Endothelial cell of umbilical vein (primary cell): Measurements from ENCODE around the gene NEK7. TPM values are rescaled to one million over a fixed set of nuclear protein-coding genes. Genes with fewer than 3 reads are reported as not detected.

Experiments used
- BruUV-seq: library from RNA; stranded (reverse); fragments of 400-500 nt; replicated peaks from 2 replicates; lab custom pipeline; 2021; lab: Mats Ljungman, UMichigan
- CTCF ChIA-PET: fragments of 300-600, 350-600 bp; sonication (Branson Sonifier 250); formaldehyde crosslinking; loops from one replicate; lab custom pipeline; 2021; ENCODE audit warnings: antibody characterized with exemption, inconsistent platforms; lab: Charles Lee
- POLR2A ChIA-PET: fragments of 300-600, 350-600 bp; sonication (Branson Sonifier 250); formaldehyde crosslinking; loops from one replicate; lab custom pipeline; 2021; ENCODE audit warnings: antibody characterized with exemption, inconsistent platforms; lab: Charles Lee
- DNase-seq: peaks from one replicate; pipeline ENCODE4 v3.0.0-alpha.2; 2011; ENCODE audit warnings: low read depth, low spot score
- FAIRE-seq: peaks from 2 replicates; lab custom pipeline; 2011; peaks lifted over from hg19 to GRCh38; lab: Jason Lieb, UNC
- H2AFZ ChIP-seq: 2 replicates; pipeline ENCODE4 v1.6.0; 2012; ENCODE audit warnings: low read depth, low read length, control low read depth, inconsistent platforms
- H3K27ac ChIP-seq: 2 replicates; pipeline ENCODE4 v1.5.1; 2011; ENCODE audit warnings: low read depth, mild to moderate bottlenecking, control low read depth, low read length, moderate library complexity; ENCODE audit not compliant: insufficient read depth
- H3K27me3 ChIP-seq, 2 experiments: 2 replicates each; pipeline versions ENCODE4 v1.6.0 to v1.6.1; 2011; ENCODE audit warnings: low read length in 2 of 2, mixed read lengths in 1 of 2; ENCODE audit not compliant: control insufficient read depth in 2 of 2, insufficient read depth in 2 of 2
- H3K36me3 ChIP-seq, 2 experiments: 2 replicates in 1 of 2; 3 replicates in 1 of 2; pipeline ENCODE4 v1.5.1; 2011; ENCODE audit warnings: low read length in 2 of 2, mild to moderate bottlenecking in 1 of 2, moderate library complexity in 1 of 2; ENCODE audit not compliant: control insufficient read depth in 2 of 2, insufficient read depth in 2 of 2; ENCODE audit errors: extremely low read depth in 1 of 2
- H3K4me1 ChIP-seq: 3 replicates; pipeline ENCODE4 v1.5.1; 2011; ENCODE audit warnings: mild to moderate bottlenecking, low read length; ENCODE audit not compliant: control insufficient read depth, insufficient read depth; ENCODE audit errors: extremely low read depth
- H3K4me2 ChIP-seq: 2 replicates; pipeline ENCODE4 v1.6.1; 2011; ENCODE audit warnings: low read length, control low read depth, mixed read lengths; ENCODE audit not compliant: insufficient read depth
- H3K4me3 ChIP-seq, 3 experiments: fragments of 200-600 bp in 1 of 3; sonication (generic), shearing (Covaris generic) in 1 of 3; replicated peaks in 1 of 3; 2 replicates each; pipeline ENCODE4 v1.5.1; 2011 to 2016; ENCODE audit warnings: control low read depth in 3 of 3, low read length in 3 of 3, mild to moderate bottlenecking in 2 of 3, inconsistent platforms in 1 of 3, low read depth in 1 of 3, moderate library complexity in 1 of 3; ENCODE audit not compliant: insufficient read depth in 1 of 3
- H3K79me2 ChIP-seq: 2 replicates; pipeline ENCODE4 v1.6.0; 2012; ENCODE audit warnings: low read length, inconsistent platforms; ENCODE audit not compliant: control insufficient read depth, insufficient read depth
- H3K9ac ChIP-seq: replicated peaks from 2 replicates; pipeline ENCODE3; 2011; ENCODE audit warnings: low read length, control low read depth; ENCODE audit not compliant: insufficient read depth; ENCODE audit errors: extremely low read depth
- H3K9me1 ChIP-seq: replicated peaks from 3 replicates; pipeline ENCODE4 v1.6.0; 2011; ENCODE audit warnings: mild to moderate bottlenecking, low read length; ENCODE audit not compliant: control insufficient read depth, insufficient read depth; ENCODE audit errors: extremely low read depth
- H3K9me3 ChIP-seq: replicated peaks from 2 replicates; pipeline ENCODE4 v1.5.1; 2012; ENCODE audit warnings: low read length, inconsistent platforms; ENCODE audit not compliant: control insufficient read depth, insufficient read depth
- H4K20me1 ChIP-seq: replicated peaks from 2 replicates; pipeline ENCODE3; 2011; ENCODE audit warnings: mild to moderate bottlenecking, low read length; ENCODE audit not compliant: control insufficient read depth, insufficient read depth; ENCODE audit errors: extremely low read depth
- EZH2 ChIP-seq: IDR thresholded peaks from 2 replicates; pipeline ENCODE4 v1.6.1; 2012; ENCODE audit warnings: borderline replicate concordance, low read depth, mild to moderate bottlenecking, moderate library complexity, low read length, inconsistent platforms; ENCODE audit not compliant: severe bottlenecking
- FOS ChIP-seq: IDR thresholded peaks from 2 replicates; pipeline ENCODE4 v1.6.1; 2011; ENCODE audit warnings: mild to moderate bottlenecking, low read length, moderate library complexity, borderline replicate concordance; ENCODE audit not compliant: insufficient read depth
- GATA2 ChIP-seq: IDR thresholded peaks from 2 replicates; pipeline ENCODE4 v1.7.0; 2011; ENCODE audit warnings: low read depth, mild to moderate bottlenecking, moderate library complexity, mixed read lengths, low read length; ENCODE audit not compliant: insufficient read length, insufficient read depth
- JUN ChIP-seq: IDR thresholded peaks from 2 replicates; pipeline ENCODE4 v1.6.1; 2011; ENCODE audit warnings: borderline replicate concordance, low read depth; ENCODE audit not compliant: insufficient read length, insufficient read depth
- MAX ChIP-seq: IDR thresholded peaks from 2 replicates; pipeline ENCODE4 v1.6.1; 2011; ENCODE audit not compliant: insufficient read depth, insufficient read length
- MYC ChIP-seq: IDR thresholded peaks from one replicate; pipeline ENCODE4 v1.6.1; 2011; ENCODE audit warnings: mild to moderate bottlenecking, low read depth, low read length
- POLR2A ChIP-seq: IDR thresholded peaks from 2 replicates; pipeline ENCODE4 v1.6.1; 2012; ENCODE audit warnings: low read depth, mild to moderate bottlenecking, control low read depth, low read length
- POLR2AphosphoS5 ChIP-seq: IDR thresholded peaks from 2 replicates; pipeline ENCODE4 v1.6.1; 2012; ENCODE audit warnings: low read depth, mild to moderate bottlenecking, control low read depth, low read length, moderate library complexity; ENCODE audit not compliant: insufficient read depth
- dilution Hi-C: fragments of 300-500 bp; cut with MboI; formaldehyde crosslinking; loops from one replicate; pipeline ENCODE4 v1.15.0; 2019; ENCODE audit warnings: low sequenced_read_pairs; ENCODE audit not compliant: extremely low pct_ligation_motif_present
- intact Hi-C: fragments of 100-400 bp; cut with micrococcal nuclease; formaldehyde crosslinking; loops from one replicate; pipeline ENCODE4 v1.10.0; 2022
- polyA plus RNA-seq, 4 experiments: library from polyadenylated mRNA; depleted of rRNA in 3 of 4; stranded (reverse) in 3 of 4; unstranded in 1 of 4; fragments of >200 nt; gene quantifications; 2 replicates each; pipeline versions ENCODE4 v1.2.1 to v1.2.3, GENCODE V29; 2011 to 2012; ENCODE audit warnings: missing spikeins in 1 of 4
- total RNA-seq: library from RNA; stranded (reverse); gene quantifications from 2 replicates; pipeline ENCODE4 v1.2.3, GENCODE V29; 2021
- TF ChIP-seq, protein P1 (sequence below), 2 donors: IDR thresholded peaks; 1 replicate in 1 of 2; 2 replicates in 1 of 2; pipeline ENCODE4 v1.5.1; 2011; ENCODE audit warnings: low read length in 2 of 2, mild to moderate bottlenecking in 2 of 2, moderate library complexity in 2 of 2, control low read depth in 1 of 2, inconsistent platforms in 1 of 2, low read depth in 1 of 2; ENCODE audit not compliant: insufficient read depth in 1 of 2; ENCODE audit errors: extremely low read depth in 1 of 2

The NEK7 gene
- total and polyA plus RNA-seq, 2 donors (not counting 3 experiments of a cell fraction or from before 2014, with no cell fraction given) = 22.6 to 45.7 TPM

- H3K9me3 ChIP-seq = no peaks in the 10 kb centered on the region
- dilution Hi-C loops (no loop called here), intact Hi-C loops (loop anchor here (1.0 to 2.0 kb wide), 2 partner anchors 18 to 35 kb away; no protein-coding TSS in a partner anchor)
- H3K27ac ChIP-seq = no peak overlapping the region
- FAIRE-seq = peak; percentile 73
- no peaks in the 10 kb centered on the region for H3K27me3 ChIP-seq
- peaks cover 35% of the 10 kb centered on the region for H3K79me2 ChIP-seq
- peak overlapping the region; percentile 87 for H3K4me2 ChIP-seq
- CTCF ChIA-PET = interaction anchor here (0.6 to 0.8 kb wide), 2 partner anchors 9 to 81 kb away, joined by 3 read pairs; no protein-coding TSS in a partner anchor
- peak; percentile 66 for DNase-seq
- no peak for TF ChIP-seq EZH2
- TF ChIP-seq JUN = peak; percentile 76
- peak; percentile 52 for TF ChIP-seq POLR2AphosphoS5
- TF ChIP-seq FOS = peak; percentile 80
- TF ChIP-seq POLR2A = no peak
- TF ChIP-seq GATA2 = no peak
- TF ChIP-seq MAX = no peak
- TF ChIP-seq, protein P1, sequence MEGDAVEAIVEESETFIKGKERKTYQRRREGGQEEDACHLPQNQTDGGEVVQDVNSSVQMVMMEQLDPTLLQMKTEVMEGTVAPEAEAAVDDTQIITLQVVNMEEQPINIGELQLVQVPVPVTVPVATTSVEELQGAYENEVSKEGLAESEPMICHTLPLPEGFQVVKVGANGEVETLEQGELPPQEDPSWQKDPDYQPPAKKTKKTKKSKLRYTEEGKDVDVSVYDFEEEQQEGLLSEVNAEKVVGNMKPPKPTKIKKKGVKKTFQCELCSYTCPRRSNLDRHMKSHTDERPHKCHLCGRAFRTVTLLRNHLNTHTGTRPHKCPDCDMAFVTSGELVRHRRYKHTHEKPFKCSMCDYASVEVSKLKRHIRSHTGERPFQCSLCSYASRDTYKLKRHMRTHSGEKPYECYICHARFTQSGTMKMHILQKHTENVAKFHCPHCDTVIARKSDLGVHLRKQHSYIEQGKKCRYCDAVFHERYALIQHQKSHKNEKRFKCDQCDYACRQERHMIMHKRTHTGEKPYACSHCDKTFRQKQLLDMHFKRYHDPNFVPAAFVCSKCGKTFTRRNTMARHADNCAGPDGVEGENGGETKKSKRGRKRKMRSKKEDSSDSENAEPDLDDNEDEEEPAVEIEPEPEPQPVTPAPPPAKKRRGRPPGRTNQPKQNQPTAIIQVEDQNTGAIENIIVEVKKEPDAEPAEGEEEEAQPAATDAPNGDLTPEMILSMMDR (IDR thresholded peaks at IDR 0.05; ENCODE audit: extremely low read depth in 1 of 2, insufficient read depth in 1 of 2, low read depth in 1 of 2, low read length in 2 of 2) = no peak
- TF ChIP-seq MYC = no peak
- H3K9ac ChIP-seq = peak overlapping the region; percentile 12
- no peak overlapping the region for H2AFZ ChIP-seq
- peaks cover 22% of the 10 kb centered on the region for H4K20me1 ChIP-seq
- H3K4me3 ChIP-seq = peak overlapping the region in 2 of 3 experiments; percentile 19 to 77
- no peaks in the 10 kb centered on the region for H3K36me3 ChIP-seq
- TSS peak; percentile 39 for BruUV-seq
- H3K4me1 ChIP-seq = peaks cover 15% of the 10 kb centered on the region
- POLR2A ChIA-PET = no interaction called here
- H3K9me1 ChIP-seq = no peaks in the 10 kb centered on the region
These were observed 77.9 kb downstream of the NEK7 start for GRCh38 chr1:198234520-198235251.
